HG03064 (cell line): Measurements from ENCODE around the gene PRR20G.

ENCODE experiments used
- ATAC-seq: cut with Tn5 transposase; IDR thresholded peaks from one replicate; pipeline ENCODE4 v1.9.1; 2021; ENCODE audit warnings: low read depth; ENCODE audit not compliant: unreplicated experiment

Gene PRR20G

DNA sequence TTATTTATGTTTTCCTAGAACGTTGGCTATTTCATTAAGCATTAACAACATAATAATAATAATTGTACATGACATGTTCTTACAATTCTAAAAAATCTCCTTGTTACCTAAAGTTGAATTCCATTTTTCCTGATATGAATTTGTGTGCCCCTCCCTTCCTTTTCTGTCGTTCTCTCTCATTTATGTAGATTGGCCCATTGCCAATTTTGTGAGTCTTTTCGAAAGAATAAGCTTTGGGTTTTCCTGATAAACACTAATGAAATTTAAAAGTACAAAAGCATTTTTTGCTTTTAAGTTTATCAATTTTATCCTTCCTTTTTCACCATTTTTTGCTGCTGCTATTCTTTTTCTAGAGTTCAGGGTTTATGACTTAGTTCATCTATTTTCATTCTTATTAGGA, 50.0 kb downstream of the PRR20G start:
- ATAC-seq = no peak

DNA sequence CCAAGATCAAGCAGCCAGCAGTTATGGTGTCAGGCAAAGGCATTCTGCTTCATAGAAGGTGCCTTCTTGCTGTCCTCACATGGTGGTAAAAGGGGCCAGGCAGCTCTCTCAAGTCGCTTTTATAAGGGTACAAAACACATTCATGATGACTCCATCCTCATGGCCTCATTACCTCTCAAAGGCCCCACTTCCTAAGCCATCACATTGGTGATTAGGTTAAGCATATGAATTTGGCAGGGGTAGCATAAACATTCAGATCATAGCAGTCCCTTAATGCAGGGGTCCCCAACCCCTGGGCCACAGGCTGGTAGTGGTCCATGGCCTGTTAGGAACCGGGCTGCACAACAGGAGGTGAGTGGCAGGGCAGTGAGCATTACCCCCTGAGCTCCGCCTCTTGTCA, 52.1 kb downstream of the PRR20G start:
- ATAC-seq = no peak

DNA sequence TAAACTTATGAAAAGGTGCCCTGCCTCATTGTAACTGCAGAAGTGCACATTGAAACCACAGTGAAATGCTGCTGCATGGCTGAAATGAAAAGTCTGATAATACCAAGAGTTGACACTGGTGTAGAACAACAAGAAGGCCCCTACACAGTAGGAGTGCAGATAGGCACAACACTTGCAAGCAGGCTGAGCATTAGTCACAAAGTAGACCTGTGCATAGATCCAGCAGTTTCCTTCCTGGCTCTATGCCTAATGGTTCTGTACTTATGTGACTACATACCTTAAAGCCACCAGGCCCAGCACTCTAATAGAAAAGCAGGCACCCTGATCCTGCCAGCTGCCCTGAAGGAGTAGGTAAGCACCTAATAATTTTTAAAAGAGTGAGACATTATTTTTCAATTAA, 53.1 kb downstream of the PRR20G start:
- ATAC-seq = no peak
